ENCODE measurements around the gene PARP4. TPM values are rescaled to one million over a fixed set of nuclear protein-coding genes. Genes with fewer than 3 reads are reported as not detected.

The PARP4 gene
- total RNA-seq, 1 donor from 2014 or later, result 70.3 TPM

GRCh38 chr13:24520733-24521132 lies 8.2 kb upstream of the PARP4 start:
- Histone ChIP-seq H3K4me1 (no peaks in the 10 kb centered on the region), H3K36me3 (no peaks in the 10 kb centered on the region), H3K9me3 (no peaks in the 10 kb centered on the region), H3K4me3 (no peak overlapping the region), H3K27me3 (no peaks in the 10 kb centered on the region), H3K27ac (no peak overlapping the region)
- no peak for TF ChIP-seq CTCF (IDR thresholded peaks at IDR 0.05)
- DNase-seq (no peak), ATAC-seq (no peak)
- intact Hi-C loops (cut with DNase I), result no loop called here

- peaks cover 5% of the 10 kb centered on the region for H3K4me1 ChIP-seq
- no peak overlapping the region for H3K27ac ChIP-seq
- no peaks in the 10 kb centered on the region for H3K36me3 ChIP-seq
- H3K4me3 ChIP-seq, result no peak overlapping the region
- no peaks in the 10 kb centered on the region for H3K27me3 ChIP-seq
- intact Hi-C loops (cut with DNase I), result no loop called here
- no peak for ATAC-seq
- no peaks in the 10 kb centered on the region for H3K9me3 ChIP-seq
- no peak for TF ChIP-seq CTCF (IDR thresholded peaks at IDR 0.05)
- DNase-seq, result no peak
Measured at GRCh38 chr13:24516919-24517318, 4.3 kb upstream of the PARP4 start.

- peaks cover 9% of the 10 kb centered on the region for H3K4me1 ChIP-seq
- peak overlapping the region; percentile 97 for H3K27ac ChIP-seq
- H3K9me3 ChIP-seq, result no peaks in the 10 kb centered on the region
- ATAC-seq (no peak), DNase-seq (no peak)
- H3K27me3 ChIP-seq, result no peaks in the 10 kb centered on the region
- TF ChIP-seq CTCF (IDR thresholded peaks at IDR 0.05), result no peak
- peaks cover 9% of the 10 kb centered on the region for H3K36me3 ChIP-seq
- intact Hi-C loops (cut with DNase I), result no loop called here
- H3K4me3 ChIP-seq, result peak overlapping the region; percentile 85
Measured at GRCh38 chr13:24512908-24513213, 283 bp upstream of the PARP4 start.

- TF ChIP-seq CTCF (IDR thresholded peaks at IDR 0.05), result no peak
- Histone ChIP-seq H3K4me1 (peaks cover 9% of the 10 kb centered on the region), H3K36me3 (peaks cover 10% of the 10 kb centered on the region), H3K27ac (peak overlapping the region; percentile 97), H3K9me3 (no peaks in the 10 kb centered on the region), H3K4me3 (peak overlapping the region; percentile 85), H3K27me3 (no peaks in the 10 kb centered on the region)
- intact Hi-C loops (cut with DNase I), result no loop called here
- ATAC-seq (no peak), DNase-seq (no peak)
Measured at GRCh38 chr13:24511816-24512196, 772 bp downstream of the PARP4 start.

- Histone ChIP-seq H3K27ac (peak overlapping the region; percentile 97), H3K4me1 (peaks cover 9% of the 10 kb centered on the region), H3K27me3 (no peaks in the 10 kb centered on the region), H3K4me3 (peak overlapping the region; percentile 85), H3K36me3 (peaks cover 10% of the 10 kb centered on the region), H3K9me3 (no peaks in the 10 kb centered on the region)
- TF ChIP-seq CTCF (IDR thresholded peaks at IDR 0.05), result no peak
- DNase-seq (no peak), ATAC-seq (peak; percentile 55)
- intact Hi-C loops (cut with DNase I), result no loop called here
Measured at GRCh38 chr13:24511019-24511815, 1.4 kb downstream of the PARP4 start.
